ENCODE results near the gene TCF7L2.

Gene TCF7L2

DNA sequence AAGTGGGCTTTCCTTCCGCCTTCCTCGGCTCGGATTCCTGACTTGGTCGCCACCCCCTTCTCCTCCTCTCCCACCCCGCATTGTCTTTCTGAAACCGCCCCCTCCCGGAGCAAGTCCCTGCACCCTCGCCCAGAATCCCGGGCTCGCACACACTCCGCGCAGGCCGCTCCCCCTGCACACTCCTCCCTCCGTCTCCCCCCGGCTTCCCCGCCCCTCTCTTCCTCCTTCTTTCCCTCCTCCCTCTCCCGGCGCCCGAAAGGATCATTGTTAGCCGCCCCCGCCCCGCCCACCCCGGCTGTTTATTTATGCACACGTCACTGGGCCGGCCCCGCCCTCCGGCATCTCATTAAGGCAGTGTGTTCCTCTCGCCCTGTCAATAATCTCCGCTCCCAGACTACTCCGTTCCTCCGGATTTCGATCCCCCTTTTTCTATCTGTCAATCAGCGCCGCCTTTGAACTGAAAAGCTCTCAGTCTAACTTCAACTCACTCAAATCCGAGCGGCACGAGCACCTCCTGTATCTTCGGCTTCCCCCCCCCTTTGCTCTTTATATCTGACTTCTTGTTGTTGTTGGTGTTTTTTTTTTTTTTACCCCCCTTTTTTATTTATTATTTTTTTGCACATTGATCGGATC lies at the start of gene TCF7L2:
Gene TCF7L2 (plus strand): TSS at position 373 of the 633 bp plus-strand sequence. CDS start 510 bp downstream, outside the sequence.
- DNase-seq (ENCODE audit: low read depth) = peak; percentile 81
- peak within 1 kb of the TSS; percentile 84 for H3K4me3 ChIP-seq (ENCODE audit: control insufficient read depth, low read depth, low read length)
- no peak for TF ChIP-seq CTCF (IDR thresholded peaks at IDR 0.05; ENCODE audit: control insufficient read depth, insufficient read depth, low read depth, low read length, missing control alignments)

DNA sequence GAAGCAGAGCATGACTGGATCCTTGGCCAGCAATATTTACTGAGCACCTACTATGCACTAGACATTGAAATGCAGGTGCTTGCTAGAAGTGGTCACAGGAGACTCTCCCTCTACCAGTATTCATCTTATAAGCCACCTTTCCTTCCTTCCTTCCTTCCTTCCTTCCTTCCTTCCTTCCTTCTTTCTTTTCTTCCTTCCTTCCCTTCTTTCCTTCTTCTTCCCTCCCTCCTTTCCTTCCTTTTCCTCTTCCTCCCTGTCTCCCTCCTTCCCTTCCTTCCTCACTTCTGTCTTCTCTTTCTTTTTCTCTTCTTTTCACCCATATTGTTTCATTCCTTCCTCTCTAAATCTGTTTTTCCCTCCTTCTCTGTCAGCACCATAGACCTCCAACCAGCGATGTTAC lies 47.3 kb upstream of the TCF7L2 start:
- TF ChIP-seq CTCF (IDR thresholded peaks at IDR 0.05; ENCODE audit: control insufficient read depth, insufficient read depth, low read depth, low read length, missing control alignments) = no peak
- no peak for DNase-seq (ENCODE audit: low read depth)
- H3K4me3 ChIP-seq (ENCODE audit: control insufficient read depth, low read depth, low read length) = no peak overlapping the region

DNA sequence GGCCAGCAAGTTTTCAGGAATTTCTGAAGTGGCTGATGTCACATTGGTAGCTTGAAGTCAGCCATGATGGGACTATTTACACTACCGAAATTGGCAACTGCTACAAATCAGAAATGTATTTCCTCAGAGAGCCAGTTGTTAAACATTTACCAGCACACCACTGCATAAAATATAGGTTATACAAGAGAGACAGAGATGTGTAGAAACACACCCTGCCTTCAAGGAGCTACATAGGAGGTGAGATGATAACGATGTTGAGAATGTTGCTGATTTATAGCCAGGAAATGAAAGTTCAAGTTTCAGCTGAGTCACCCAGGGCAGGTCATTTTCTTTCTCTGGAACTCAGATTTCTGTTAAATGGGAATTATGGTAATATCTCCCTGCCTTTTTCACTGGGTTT lies 46.0 kb upstream of the TCF7L2 start:
- H3K4me3 ChIP-seq (ENCODE audit: control insufficient read depth, low read depth, low read length) = no peak overlapping the region
- no peak for TF ChIP-seq CTCF (IDR thresholded peaks at IDR 0.05; ENCODE audit: control insufficient read depth, insufficient read depth, low read depth, low read length, missing control alignments)
- DNase-seq (ENCODE audit: low read depth) = no peak

- DNase-seq (ENCODE audit: low read depth) = no peak
- no peak for TF ChIP-seq CTCF (IDR thresholded peaks at IDR 0.05; ENCODE audit: control insufficient read depth, insufficient read depth, low read depth, low read length, missing control alignments)
- no peak overlapping the region for H3K4me3 ChIP-seq (ENCODE audit: control insufficient read depth, low read depth, low read length)
Observed at GRCh38 chr10:112906945-112907344, 43.1 kb upstream of the TCF7L2 start.

DNA sequence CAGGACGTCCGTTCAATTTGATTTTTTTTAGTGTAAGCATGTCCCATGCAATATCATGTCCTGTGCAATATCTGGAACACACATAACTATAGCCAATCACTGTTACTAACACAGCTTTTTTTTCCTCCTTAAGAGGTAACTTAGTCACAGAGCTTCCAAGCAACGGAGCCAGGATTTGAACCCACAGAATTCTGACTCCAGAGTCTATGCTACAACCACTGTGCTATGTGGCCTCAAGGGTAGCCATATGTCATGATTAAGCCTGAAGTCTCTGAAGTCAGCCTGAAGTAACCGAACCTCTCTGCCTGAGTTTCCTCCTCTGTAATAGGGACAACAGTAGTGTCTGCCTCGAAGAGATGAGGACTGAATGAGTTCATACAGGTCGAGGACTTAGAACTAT lies 42.2 kb upstream of the TCF7L2 start:
- DNase-seq (ENCODE audit: low read depth) = no peak
- H3K4me3 ChIP-seq (ENCODE audit: control insufficient read depth, low read depth, low read length) = no peak overlapping the region
- no peak for TF ChIP-seq CTCF (IDR thresholded peaks at IDR 0.05; ENCODE audit: control insufficient read depth, insufficient read depth, low read depth, low read length, missing control alignments)

DNA sequence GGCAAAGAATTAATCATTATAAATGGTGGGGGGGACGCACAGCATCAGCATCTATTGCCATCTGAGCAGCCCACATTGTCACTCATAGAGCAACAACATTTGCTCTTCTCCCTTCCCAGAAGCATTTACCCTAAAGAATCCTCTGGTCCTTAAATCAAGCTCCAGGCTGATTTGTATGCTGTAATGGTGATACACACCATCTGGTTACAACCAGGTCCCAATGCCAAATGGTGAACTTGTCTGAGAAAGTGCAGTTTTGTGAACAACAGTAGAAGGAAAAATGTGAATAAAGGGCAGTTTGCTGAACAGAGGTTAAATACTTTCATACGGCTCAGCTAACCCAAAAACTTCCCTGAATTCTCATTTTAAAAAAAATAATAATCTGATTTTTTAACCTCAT lies 38.8 kb upstream of the TCF7L2 start:
- no peak for DNase-seq (ENCODE audit: low read depth)
- H3K4me3 ChIP-seq (ENCODE audit: control insufficient read depth, low read depth, low read length) = no peak overlapping the region
- no peak for TF ChIP-seq CTCF (IDR thresholded peaks at IDR 0.05; ENCODE audit: control insufficient read depth, insufficient read depth, low read depth, low read length, missing control alignments)

All from AG09309 (cell line).